HepG2 (cell line): ENCODE results near the gene SEC14L1. TPM values are rescaled to one million over a fixed set of nuclear protein-coding genes. Genes with fewer than 3 reads are reported as not detected.

Experiments
- ATAC-seq: fragments of 200-7000 bp; cut with Tn5 transposase; 3 replicates; pipeline ENCODE4 v1.9.1; 2020; ENCODE audit warnings: mild to moderate bottlenecking, moderate library complexity
- BruUV-seq: library from RNA; stranded (reverse); fragments of 400-500 nt; replicated peaks from 2 replicates; lab custom pipeline; 2021; lab: Mats Ljungman, UMichigan
- CTCF ChIA-PET: fragments of 300-600 bp; formaldehyde crosslinking; extraction: SDS; loops from one replicate; lab custom pipeline; 2021; ENCODE audit warnings: low total read pairs, inconsistent platforms, low intra/inter-chr PET ratio; lab: Yijun Ruan, JAX
- POLR2A ChIA-PET: fragments of 350-600 bp; sonication (Branson Sonifier 250); formaldehyde crosslinking; loops from one replicate; lab custom pipeline; 2020; ENCODE audit warnings: antibody characterized with exemption, inconsistent platforms; lab: Yijun Ruan, JAX
- DNase-seq: peaks from one replicate; pipeline ENCODE4 v3.0.0-alpha.2; 2015; ENCODE audit warnings: low spot score
- FAIRE-seq: peaks from 3 replicates; lab custom pipeline; 2011; peaks lifted over from hg19 to GRCh38; lab: Jason Lieb, UNC
- H2AFZ ChIP-seq: one replicate; pipeline ENCODE4 v1.6.1; 2011; ENCODE audit warnings: low read length, inconsistent platforms
- H3K27ac ChIP-seq: fragments of 300-600 bp; 3 replicates; pipeline ENCODE4 v1.8.0; 2011; ENCODE audit warnings: mixed run types, mild to moderate bottlenecking, mixed read lengths, low read length, inconsistent platforms; ENCODE audit not compliant: insufficient read depth; ENCODE audit errors: extremely low read length
- H3K27me3 ChIP-seq, 2 experiments: fragments of 200-600 bp in 1 of 2; 2 replicates in 1 of 2; 3 replicates in 1 of 2; pipeline versions ENCODE4 v1.6.0 to v1.8.0; 2011; ENCODE audit warnings: low read length in 2 of 2, mild to moderate bottlenecking in 2 of 2, moderate library complexity in 2 of 2, inconsistent platforms in 1 of 2; ENCODE audit not compliant: insufficient read depth in 2 of 2, control insufficient read depth in 1 of 2
- H3K36me3 ChIP-seq, 2 experiments: fragments of 200-600 bp in 1 of 2; replicated peaks in 1 of 2; 2 replicates in 1 of 2; 3 replicates in 1 of 2; pipeline versions ENCODE4 v1.5.1 to v1.8.0; 2011; ENCODE audit warnings: low read length in 2 of 2, inconsistent platforms in 1 of 2; ENCODE audit not compliant: insufficient read depth in 2 of 2, control insufficient read depth in 1 of 2
- H3K4me1 ChIP-seq: 2 replicates; pipeline ENCODE4 v1.5.1; 2012; ENCODE audit warnings: low read length, inconsistent platforms; ENCODE audit not compliant: insufficient read depth
- H3K4me2 ChIP-seq: 2 replicates; pipeline ENCODE4 v1.6.0; 2011; ENCODE audit warnings: low read depth, low read length, inconsistent platforms
- H3K4me3 ChIP-seq, 3 experiments: fragments of 200-600 bp in 1 of 3; sonication (generic), shearing (Covaris generic) in 1 of 3; replicated peaks in 1 of 3; 2 replicates each; pipeline ENCODE4 v1.5.1; 2011 to 2016; ENCODE audit warnings: low read length in 3 of 3, inconsistent platforms in 2 of 3, low read depth in 2 of 3, mild to moderate bottlenecking in 2 of 3, control low read depth in 1 of 3, mixed read lengths in 1 of 3; ENCODE audit not compliant: insufficient read depth in 1 of 3
- H3K79me2 ChIP-seq: one replicate; pipeline ENCODE4 v1.6.1; 2011; ENCODE audit warnings: low read length, inconsistent platforms; ENCODE audit not compliant: insufficient read depth
- H3K9ac ChIP-seq: 2 replicates; pipeline ENCODE4 v1.6.0; 2011; ENCODE audit warnings: mild to moderate bottlenecking, low read depth, low read length, inconsistent platforms; ENCODE audit not compliant: insufficient read depth
- H3K9me3 ChIP-seq: 2 replicates; pipeline ENCODE4 v1.5.1; 2012; ENCODE audit warnings: mild to moderate bottlenecking, low read length
- H4K20me1 ChIP-seq: 2 replicates; pipeline ENCODE4 v1.6.0; 2011; ENCODE audit warnings: inconsistent platforms, mild to moderate bottlenecking, low read length, moderate library complexity; ENCODE audit not compliant: insufficient read depth
- CEBPG ChIP-seq: IDR thresholded peaks from 2 replicates; pipeline ENCODE4 v1.6.1; 2016
- CTCF ChIP-seq: sonication (generic); formaldehyde crosslinking; IDR thresholded peaks from 2 replicates; pipeline ENCODE4 v1.5.0; 2020; ENCODE audit warnings: mild to moderate bottlenecking, missing genetic modification reagents, moderate library complexity
- DNMT1 ChIP-seq: sonication (generic); formaldehyde crosslinking; IDR thresholded peaks from 2 replicates; pipeline ENCODE4 v1.5.1; 2020; ENCODE audit warnings: mild to moderate bottlenecking, missing genetic modification reagents
- DNMT3B ChIP-seq: conservative IDR thresholded peaks from 2 replicates; pipeline ENCODE4 v1.6.1; 2016; ENCODE audit warnings: missing biosample characterization, control low read depth
- ESRRA ChIP-seq: sonication (generic); formaldehyde crosslinking; IDR thresholded peaks from 2 replicates; pipeline ENCODE4 v1.5.1; 2020; ENCODE audit warnings: mild to moderate bottlenecking, low read depth, missing genetic modification reagents
- GABPB1 ChIP-seq: IDR thresholded peaks from 2 replicates; pipeline ENCODE4 v1.6.1; 2016; ENCODE audit warnings: mild to moderate bottlenecking, missing genetic modification reagents, moderate library complexity, missing compliant biosample characterization
- JUNB ChIP-seq: sonication (generic); formaldehyde crosslinking; IDR thresholded peaks from 2 replicates; pipeline ENCODE4 v1.8.0; 2022; ENCODE audit warnings: missing genetic modification reagents, mild to moderate bottlenecking, borderline replicate concordance
- KLF16 ChIP-seq, 2 experiments: sonication (generic) in 1 of 2; formaldehyde crosslinking in 1 of 2; IDR thresholded peaks; 2 replicates each; pipeline versions ENCODE4 v1.6.1 to v1.8.0; 2016 to 2023; ENCODE audit warnings: missing genetic modification reagents in 2 of 2, missing compliant biosample characterization in 1 of 2
- MBD4 ChIP-seq: IDR thresholded peaks from 2 replicates; pipeline ENCODE4 v1.6.1; 2012; ENCODE audit warnings: low read length, inconsistent platforms, borderline replicate concordance
- NR2F1 ChIP-seq, 2 experiments: fragments of 450-650 bp in 1 of 2; formaldehyde crosslinking in 1 of 2; IDR thresholded peaks; 2 replicates each; pipeline versions ENCODE4 v1.5.0 to v1.6.1; 2016 to 2020; ENCODE audit warnings: mild to moderate bottlenecking in 1 of 2, missing compliant biosample characterization in 1 of 2, missing genetic modification reagents in 1 of 2, moderate library complexity in 1 of 2
- POLR2G ChIP-seq: fragments of 200-400 bp; formaldehyde crosslinking; IDR thresholded peaks from 2 replicates; pipeline ENCODE4 v1.6.1; 2018; ENCODE audit warnings: mild to moderate bottlenecking, low read depth, low read length, moderate library complexity
- RAD21 ChIP-seq: fragments of 450-650 bp; formaldehyde crosslinking; IDR thresholded peaks from 2 replicates; pipeline ENCODE4 v1.5.0; 2020; ENCODE audit warnings: mild to moderate bottlenecking
- SIX1 ChIP-seq: sonication (generic); formaldehyde crosslinking; IDR thresholded peaks from 2 replicates; pipeline ENCODE4 v1.4.0; 2020; ENCODE audit warnings: missing genetic modification reagents, borderline replicate concordance
- SMC3 ChIP-seq: IDR thresholded peaks from 2 replicates; pipeline ENCODE4 v1.6.1; 2011; ENCODE audit warnings: low read length, improper control_type of control experiment
- SOX6 ChIP-seq, 2 experiments: fragments of 450-650 bp in 1 of 2; sonication (generic) in 1 of 2; formaldehyde crosslinking in 1 of 2; IDR thresholded peaks; 2 replicates each; pipeline versions ENCODE4 v1.4.0 to v1.6.1; 2017 to 2020; ENCODE audit warnings: antibody characterized with exemption in 1 of 2, mild to moderate bottlenecking in 1 of 2, missing genetic modification reagents in 1 of 2
- STAG1 ChIP-seq: sonication (generic); formaldehyde crosslinking; IDR thresholded peaks from 2 replicates; pipeline ENCODE4 v1.4.0; 2020; ENCODE audit warnings: missing genetic modification reagents
- ZNF382 ChIP-seq: sonication (generic); formaldehyde crosslinking; IDR thresholded peaks from 2 replicates; pipeline ENCODE4 v1.5.0; 2020; ENCODE audit warnings: missing genetic modification reagents, mild to moderate bottlenecking, borderline replicate concordance
- WGBS: methylation state at CpG from one replicate; pipeline ENCODE4 v1.1.6; 2017; ENCODE audit warnings: low lambda C conversion rate; 5-methylcytosine and 5-hydroxymethylcytosine counted together
- in situ Hi-C: cut with HindIII; loops from 2 replicates; pipeline ENCODE4 v1.10.0; 2017; ENCODE audit warnings: low pct_unique_long_range_greater_than_20kb; ENCODE audit not compliant: extremely low pct_ligation_motif_present
- intact Hi-C: fragments of 100-400 bp; cut with micrococcal nuclease; formaldehyde crosslinking; loops from one replicate; pipeline ENCODE4 v1.10.0; 2022; ENCODE audit not compliant: unreplicated experiment
- polyA plus RNA-seq, 8 experiments: library from polyadenylated mRNA; depleted of rRNA in 3 of 8; stranded (reverse) in 7 of 8; unstranded in 1 of 8; fragments of >200 nt; fragmentation: Illumina TruSeq in 4 of 8; extraction: Trizol in 4 of 8; gene quantifications; 2 replicates each; pipeline versions ENCODE4 v1.2.1 to v1.2.3, GENCODE V29; 2011 to 2016; ENCODE audit warnings: low read depth in 4 of 8, missing spikeins in 1 of 8, mixed read lengths in 1 of 8; ENCODE audit not compliant: insufficient read depth in 1 of 8
- total RNA-seq, 5 experiments: library from RNA; depleted of rRNA; stranded (reverse); fragments of >200 nt; fragmentation: Illumina TruSeq; extraction: Trizol; gene quantifications; 2 replicates each; pipeline ENCODE4 v1.2.3, GENCODE V29; 2016; ENCODE audit warnings: low read depth in 1 of 5

SEC14L1 gene
- total and polyA plus RNA-seq, 2 of the 13 experiments (the other 11 are each of a cell fraction or from before 2014, with no cell fraction given), result 26.3 to 43.9 TPM

DNA sequence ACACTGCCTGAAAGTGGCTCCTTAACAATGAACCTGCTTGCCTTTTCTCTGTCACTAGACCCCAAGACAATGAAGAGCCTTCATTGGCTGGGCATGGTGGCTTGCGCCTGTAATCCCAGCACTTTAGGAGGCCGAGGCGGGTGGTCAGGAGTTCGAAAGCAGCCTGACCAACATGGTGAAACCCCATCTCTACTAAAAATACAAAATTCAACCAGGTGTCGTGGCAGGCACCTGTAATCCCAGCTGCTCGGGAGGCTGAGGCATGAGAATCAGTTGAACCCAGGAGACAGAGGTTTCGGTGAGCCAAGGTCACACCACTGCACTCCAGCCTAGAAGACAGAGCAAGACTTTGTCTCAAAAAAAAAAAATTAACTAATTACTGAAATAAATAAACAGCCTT is 45.3 kb upstream of the SEC14L1 start:
- H3K79me2 ChIP-seq, result peaks cover 4% of the 10 kb centered on the region
- no peaks in the 10 kb centered on the region for H4K20me1 ChIP-seq
- no peak for ATAC-seq
- H2AFZ ChIP-seq, result no peak overlapping the region
- BruUV-seq, result no TSS peak
- POLR2A ChIA-PET, result interaction anchor here (0.8 to 3.1 kb wide), 4 partner anchors 8 to 113 kb away, joined by 3 to 9 read pairs (median 4); partner anchors contain the start of gene SEC14L1
- TF ChIP-seq GABPB1 (CRISPR knock-in tag) (0 out of 2 replicates have a peak, but pooled peaks have one; percentile 12), POLR2G (0 out of 2 replicates have a peak, but pooled peaks have one; percentile 10), SOX6 (IDR thresholded peaks at IDR 0.05) (no peak), SOX6 (CRISPR knock-in tag; IDR thresholded peaks at IDR 0.05) (no peak), ESRRA (CRISPR knock-in tag) (no peak), ZNF382 (no peak)
- TF ChIP-seq, all 625 proteins: peak for 2
- Histone ChIP-seq H3K4me3 (no peak overlapping the region), H3K27me3 (no peaks in the 10 kb centered on the region), H3K4me2 (no peak overlapping the region), H3K9me3 (no peaks in the 10 kb centered on the region), H3K36me3 (peaks cover 17 to 57% of the 10 kb centered on the region in 2 experiments), H3K9ac (no peak overlapping the region), H3K27ac (peak overlapping the region; percentile 24), H3K4me1 (peaks cover 48% of the 10 kb centered on the region)
- CTCF ChIA-PET, result no interaction called here
- FAIRE-seq (no peak), DNase-seq (no peak)
- in situ Hi-C loops (no loop called here), intact Hi-C loops (no loop called here)
- WGBS, result 95% methylated on average over 7 of the region's 7 CpGs

- H3K4me2 ChIP-seq, result no peak overlapping the region
- POLR2A ChIA-PET, result interaction anchor here (3.1 kb wide), 1 partner anchor 111 kb away, joined by 9 read pairs; no protein-coding TSS in a partner anchor
- TF ChIP-seq CTCF (CRISPR knock-in tag) (peak; percentile 67), DNMT1 (CRISPR knock-in tag) (no peak), MBD4 (0 out of 2 replicates have a peak, but pooled peaks have one; percentile 48), JUNB (CRISPR knock-in tag) (0 out of 2 replicates have a peak, but pooled peaks have one; percentile 14), CEBPG (CRISPR knock-in tag) (peak; percentile 60), SIX1 (CRISPR knock-in tag) (peak; percentile 83; the same call in 1 of the 2 replicates), STAG1 (peak; percentile 83), DNMT3B (CRISPR knock-in tag) (no peak), SMC3 (peak; percentile 79), RAD21 (CRISPR knock-in tag) (peak; percentile 71; the same call in 1 of the 2 replicates), KLF16 (CRISPR knock-in tag; IDR thresholded peaks at IDR 0.05) (peak in 1 of 2 experiments; percentile 46; a peak in 1 of 4 replicates), NR2F1 (CRISPR knock-in tag; IDR thresholded peaks at IDR 0.05) (no peak)
Observed at GRCh38 chr17:77096570-77097214, 44.1 kb upstream of the SEC14L1 start.

More at GRCh38 chr17:77096570-77097214, 44.1 kb upstream of the SEC14L1 start:
- no peak overlapping the region for H3K27ac ChIP-seq
- H3K36me3 ChIP-seq, result peaks cover 15 to 46% of the 10 kb centered on the region in 2 experiments
- H3K9me3 ChIP-seq, result no peaks in the 10 kb centered on the region
- no peaks in the 10 kb centered on the region for H4K20me1 ChIP-seq
- H3K27me3 ChIP-seq, result no peaks in the 10 kb centered on the region
- intact Hi-C loops, result loop anchor here (1.0 kb wide), 1 partner anchor 112 kb away; no protein-coding TSS in a partner anchor
- no TSS peak for BruUV-seq
- DNase-seq (peak; percentile 41), ATAC-seq (0 out of 3 replicates have a peak, but pooled peaks have one; percentile 25), FAIRE-seq (no peak)
- CTCF ChIA-PET, result interaction anchor here (0.7 to 1.4 kb wide), 3 partner anchors 112 to 151 kb away, joined by 3 to 8 read pairs (median 3); no protein-coding TSS in a partner anchor
- peaks cover 49% of the 10 kb centered on the region for H3K4me1 ChIP-seq
- H2AFZ ChIP-seq, result no peak overlapping the region
- no peak overlapping the region for H3K9ac ChIP-seq
- 93% methylated on average over 12 of the region's 12 CpGs for whole genome bisulfite sequencing
- no peak overlapping the region for H3K4me3 ChIP-seq
- in situ Hi-C loops, result no loop called here
- peaks cover 4% of the 10 kb centered on the region for H3K79me2 ChIP-seq
